GM23338 (cell line): ENCODE results near the gene COL9A2.

Experiments used
- CREB1 ChIP-seq: fragments of 250-450 bp; sonication (Bioruptor Pico); IDR thresholded peaks from 2 replicates; pipeline ENCODE4 v1.5.0; 2020; ENCODE audit warnings: low read depth, mild to moderate bottlenecking, moderate library complexity
- TF ChIP-seq, protein P1 (sequence below), 2 experiments: fragments of 200-600 bp in 1 of 2; sonication (generic) in 1 of 2; conservative IDR thresholded peaks; 2 replicates each; pipeline versions ENCODE4 v1.5.1 to v1.6.1; 2016 to 2017; ENCODE audit warnings: antibody characterized with exemption in 2 of 2, low read depth in 2 of 2, mild to moderate bottlenecking in 2 of 2, moderate library complexity in 1 of 2
- TF ChIP-seq, protein P2 (sequence below): IDR thresholded peaks from one replicate; pipeline ENCODE4 v1.6.1; 2018; ENCODE audit warnings: antibody characterized with exemption; ENCODE audit not compliant: unreplicated experiment

DNA sequence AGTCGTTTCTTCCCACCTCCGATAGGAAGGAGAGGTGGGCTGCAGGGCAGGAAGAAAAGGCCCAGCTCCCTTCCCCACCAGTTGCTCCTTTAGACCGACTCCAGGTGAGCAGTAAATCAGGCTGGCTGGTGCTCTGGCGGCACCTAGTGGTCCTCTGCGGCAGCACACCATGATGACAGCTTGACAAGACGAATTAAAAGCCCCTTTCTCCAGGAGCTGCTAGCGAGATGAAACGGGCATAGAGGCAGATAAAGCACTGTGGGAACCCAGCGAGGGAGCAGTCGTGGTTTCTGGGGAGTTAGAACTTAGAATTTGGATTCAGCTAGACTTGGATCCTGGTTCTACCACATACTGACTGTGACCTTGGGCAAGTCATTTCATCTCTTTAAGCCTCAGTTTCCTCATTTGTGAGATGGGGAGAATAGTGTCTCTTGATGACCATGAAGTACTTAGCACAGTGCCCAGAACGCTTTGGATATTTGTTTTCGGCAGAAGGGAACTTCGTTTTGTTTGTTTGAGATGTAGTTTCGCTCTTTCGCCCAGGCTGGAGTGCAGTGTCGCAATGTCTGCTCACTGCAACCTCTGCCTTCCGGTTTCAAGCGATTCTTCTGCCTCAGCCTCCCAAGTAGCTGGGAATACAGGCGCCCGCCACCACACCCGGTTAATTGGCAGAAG lies 21.8 kb upstream of the COL9A2 start:
- TF ChIP-seq, protein P1, sequence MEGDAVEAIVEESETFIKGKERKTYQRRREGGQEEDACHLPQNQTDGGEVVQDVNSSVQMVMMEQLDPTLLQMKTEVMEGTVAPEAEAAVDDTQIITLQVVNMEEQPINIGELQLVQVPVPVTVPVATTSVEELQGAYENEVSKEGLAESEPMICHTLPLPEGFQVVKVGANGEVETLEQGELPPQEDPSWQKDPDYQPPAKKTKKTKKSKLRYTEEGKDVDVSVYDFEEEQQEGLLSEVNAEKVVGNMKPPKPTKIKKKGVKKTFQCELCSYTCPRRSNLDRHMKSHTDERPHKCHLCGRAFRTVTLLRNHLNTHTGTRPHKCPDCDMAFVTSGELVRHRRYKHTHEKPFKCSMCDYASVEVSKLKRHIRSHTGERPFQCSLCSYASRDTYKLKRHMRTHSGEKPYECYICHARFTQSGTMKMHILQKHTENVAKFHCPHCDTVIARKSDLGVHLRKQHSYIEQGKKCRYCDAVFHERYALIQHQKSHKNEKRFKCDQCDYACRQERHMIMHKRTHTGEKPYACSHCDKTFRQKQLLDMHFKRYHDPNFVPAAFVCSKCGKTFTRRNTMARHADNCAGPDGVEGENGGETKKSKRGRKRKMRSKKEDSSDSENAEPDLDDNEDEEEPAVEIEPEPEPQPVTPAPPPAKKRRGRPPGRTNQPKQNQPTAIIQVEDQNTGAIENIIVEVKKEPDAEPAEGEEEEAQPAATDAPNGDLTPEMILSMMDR (conservative IDR thresholded peaks at IDR 0.05; ENCODE audit: low read depth in 2 of 2) = peak; percentile 99 to 100
- TF ChIP-seq, protein P2, sequence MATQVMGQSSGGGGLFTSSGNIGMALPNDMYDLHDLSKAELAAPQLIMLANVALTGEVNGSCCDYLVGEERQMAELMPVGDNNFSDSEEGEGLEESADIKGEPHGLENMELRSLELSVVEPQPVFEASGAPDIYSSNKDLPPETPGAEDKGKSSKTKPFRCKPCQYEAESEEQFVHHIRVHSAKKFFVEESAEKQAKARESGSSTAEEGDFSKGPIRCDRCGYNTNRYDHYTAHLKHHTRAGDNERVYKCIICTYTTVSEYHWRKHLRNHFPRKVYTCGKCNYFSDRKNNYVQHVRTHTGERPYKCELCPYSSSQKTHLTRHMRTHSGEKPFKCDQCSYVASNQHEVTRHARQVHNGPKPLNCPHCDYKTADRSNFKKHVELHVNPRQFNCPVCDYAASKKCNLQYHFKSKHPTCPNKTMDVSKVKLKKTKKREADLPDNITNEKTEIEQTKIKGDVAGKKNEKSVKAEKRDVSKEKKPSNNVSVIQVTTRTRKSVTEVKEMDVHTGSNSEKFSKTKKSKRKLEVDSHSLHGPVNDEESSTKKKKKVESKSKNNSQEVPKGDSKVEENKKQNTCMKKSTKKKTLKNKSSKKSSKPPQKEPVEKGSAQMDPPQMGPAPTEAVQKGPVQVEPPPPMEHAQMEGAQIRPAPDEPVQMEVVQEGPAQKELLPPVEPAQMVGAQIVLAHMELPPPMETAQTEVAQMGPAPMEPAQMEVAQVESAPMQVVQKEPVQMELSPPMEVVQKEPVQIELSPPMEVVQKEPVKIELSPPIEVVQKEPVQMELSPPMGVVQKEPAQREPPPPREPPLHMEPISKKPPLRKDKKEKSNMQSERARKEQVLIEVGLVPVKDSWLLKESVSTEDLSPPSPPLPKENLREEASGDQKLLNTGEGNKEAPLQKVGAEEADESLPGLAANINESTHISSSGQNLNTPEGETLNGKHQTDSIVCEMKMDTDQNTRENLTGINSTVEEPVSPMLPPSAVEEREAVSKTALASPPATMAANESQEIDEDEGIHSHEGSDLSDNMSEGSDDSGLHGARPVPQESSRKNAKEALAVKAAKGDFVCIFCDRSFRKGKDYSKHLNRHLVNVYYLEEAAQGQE = no peak
- TF ChIP-seq CREB1 (CRISPR knock-in tag) = no peak
